GM12875 (cell line): ENCODE data around the gene TNNC1.

Experiments
- H3K4me3 ChIP-seq: one replicate; pipeline ENCODE4 v1.5.1; 2011; ENCODE audit warnings: low read depth, low read length, control low read depth
- TF ChIP-seq, protein P1 (sequence below): IDR thresholded peaks from 2 replicates; pipeline ENCODE4 v1.5.1; 2011; ENCODE audit warnings: low read depth, mild to moderate bottlenecking, control low read depth, inconsistent platforms, low read length, moderate library complexity, borderline replicate concordance; ENCODE audit not compliant: insufficient read depth

Gene TNNC1

GRCh38 chr3:52483081-52483480, 29.2 kb upstream of the TNNC1 start:
- TF ChIP-seq, protein P1, sequence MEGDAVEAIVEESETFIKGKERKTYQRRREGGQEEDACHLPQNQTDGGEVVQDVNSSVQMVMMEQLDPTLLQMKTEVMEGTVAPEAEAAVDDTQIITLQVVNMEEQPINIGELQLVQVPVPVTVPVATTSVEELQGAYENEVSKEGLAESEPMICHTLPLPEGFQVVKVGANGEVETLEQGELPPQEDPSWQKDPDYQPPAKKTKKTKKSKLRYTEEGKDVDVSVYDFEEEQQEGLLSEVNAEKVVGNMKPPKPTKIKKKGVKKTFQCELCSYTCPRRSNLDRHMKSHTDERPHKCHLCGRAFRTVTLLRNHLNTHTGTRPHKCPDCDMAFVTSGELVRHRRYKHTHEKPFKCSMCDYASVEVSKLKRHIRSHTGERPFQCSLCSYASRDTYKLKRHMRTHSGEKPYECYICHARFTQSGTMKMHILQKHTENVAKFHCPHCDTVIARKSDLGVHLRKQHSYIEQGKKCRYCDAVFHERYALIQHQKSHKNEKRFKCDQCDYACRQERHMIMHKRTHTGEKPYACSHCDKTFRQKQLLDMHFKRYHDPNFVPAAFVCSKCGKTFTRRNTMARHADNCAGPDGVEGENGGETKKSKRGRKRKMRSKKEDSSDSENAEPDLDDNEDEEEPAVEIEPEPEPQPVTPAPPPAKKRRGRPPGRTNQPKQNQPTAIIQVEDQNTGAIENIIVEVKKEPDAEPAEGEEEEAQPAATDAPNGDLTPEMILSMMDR, result no peak
- H3K4me3 ChIP-seq, result no peak overlapping the region

- no peak overlapping the region for H3K4me3 ChIP-seq
- TF ChIP-seq, protein P1, result peak; percentile 46; the same call in 1 of the 2 replicates
Observed at GRCh38 chr3:52481819-52482521, 28.1 kb upstream of the TNNC1 start.

DNA sequence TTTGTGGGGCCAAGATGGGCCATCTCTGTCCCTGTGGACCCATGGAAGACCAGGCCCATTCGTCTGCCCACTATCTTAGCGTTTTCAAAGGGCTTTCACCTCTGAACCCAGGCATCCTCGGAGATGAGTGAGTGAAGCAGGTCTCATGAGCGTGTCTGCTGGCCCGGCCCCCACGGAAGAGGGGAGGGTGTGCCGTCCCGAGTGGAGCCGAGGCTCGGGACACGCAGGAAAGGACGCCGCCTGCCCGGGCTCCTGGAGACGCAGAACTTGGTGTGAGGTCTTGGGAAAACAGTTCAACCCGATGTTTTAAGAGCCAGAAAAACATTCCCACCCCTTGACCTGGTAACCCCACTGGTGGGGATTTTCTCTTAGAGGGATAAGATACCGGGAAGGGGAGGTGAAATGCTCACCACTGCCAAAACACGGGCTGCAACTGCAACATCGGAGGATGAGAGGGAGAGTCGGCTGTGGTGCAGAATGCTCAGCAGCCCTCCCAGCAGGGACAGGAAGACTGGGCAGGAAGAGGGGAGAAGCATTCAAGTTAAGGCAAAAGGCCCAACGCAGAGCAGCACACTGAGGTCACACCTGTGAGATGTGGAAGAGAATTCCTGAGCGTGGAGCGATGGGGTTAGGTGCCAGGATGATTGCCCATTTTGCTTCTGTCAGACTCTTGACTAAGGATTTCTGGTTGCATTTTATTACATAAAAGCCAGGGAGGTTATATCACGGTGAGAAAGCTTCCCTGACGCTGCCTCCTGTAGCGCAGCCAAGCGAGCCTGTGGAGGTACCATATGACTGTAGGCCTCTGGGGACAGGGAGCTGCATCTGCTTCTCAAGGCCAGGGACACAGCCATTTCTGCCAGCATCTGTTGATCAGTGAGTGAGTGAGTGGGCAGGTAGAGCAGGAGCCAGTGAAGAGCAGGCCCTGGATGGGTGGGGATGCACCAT, 27.2 kb upstream of the TNNC1 start:
- H3K4me3 ChIP-seq, result no peak overlapping the region
- TF ChIP-seq, protein P1, result no peak

GRCh38 chr3:52479877-52480575, 26.2 kb upstream of the TNNC1 start:
- TF ChIP-seq, protein P1, result no peak
- no peak overlapping the region for H3K4me3 ChIP-seq

DNA sequence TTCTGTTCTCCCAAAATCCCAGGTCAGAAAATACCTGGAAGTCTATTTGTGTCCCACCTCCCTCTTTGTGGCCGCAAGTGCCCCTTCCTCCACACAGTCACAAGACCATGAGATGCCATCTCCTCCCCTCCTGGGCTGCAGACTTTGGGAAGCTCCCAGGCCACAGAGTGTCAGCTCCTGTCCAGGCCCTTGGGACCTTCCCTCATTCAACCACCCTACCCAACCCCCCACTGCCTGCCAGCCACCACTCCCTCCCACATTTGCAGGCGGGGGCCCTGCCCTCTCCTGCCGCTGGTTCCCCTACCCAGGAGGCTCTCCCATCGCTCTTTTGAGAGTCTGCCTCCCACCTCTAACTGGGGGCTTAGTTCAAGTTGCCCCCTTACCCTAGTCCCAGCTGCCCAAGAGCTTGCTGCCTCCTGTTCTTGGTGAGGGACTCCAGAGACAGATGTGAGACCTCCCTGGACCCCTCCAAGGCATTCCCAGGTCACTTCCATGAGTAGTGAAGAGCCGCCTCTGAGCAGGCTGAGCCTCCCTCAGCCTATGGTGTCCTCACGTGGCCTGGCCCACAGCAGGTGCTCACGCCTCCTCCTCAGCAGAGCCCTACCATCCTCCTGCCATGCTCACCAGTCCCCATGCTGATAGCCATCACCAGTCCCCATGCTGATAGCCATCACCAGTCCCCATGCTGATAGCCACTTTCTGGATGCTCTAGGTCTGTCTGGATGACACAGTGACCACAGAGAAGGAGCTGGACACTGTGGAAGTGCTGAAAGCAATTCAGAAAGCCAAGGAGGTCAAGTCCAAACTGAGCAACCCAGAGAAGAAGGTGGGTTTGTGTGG, 25.4 kb upstream of the TNNC1 start:
- H3K4me3 ChIP-seq, result no peak overlapping the region
- TF ChIP-seq, protein P1, result no peak

DNA sequence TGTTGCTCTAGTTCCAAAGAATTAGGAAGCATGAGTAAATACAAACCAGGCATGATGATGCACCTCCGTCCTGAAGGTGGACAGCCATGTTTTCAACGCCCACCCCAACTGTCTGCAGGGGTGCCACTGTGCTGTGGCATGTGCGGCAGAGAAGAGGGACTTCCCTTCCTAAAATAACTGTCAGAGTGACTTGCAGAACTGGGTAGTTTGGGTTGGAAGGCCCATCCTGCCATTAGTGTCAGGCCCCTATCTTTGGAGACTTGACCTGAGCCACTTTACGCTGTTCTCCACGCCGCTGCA, 23.9 kb upstream of the TNNC1 start:
- no peak overlapping the region for H3K4me3 ChIP-seq
- TF ChIP-seq, protein P1, result no peak
